ENCODE data around the gene ATAT1.

GRCh38 chr6:30590509-30590908, 36.2 kb upstream of the ATAT1 start:
- TF ChIP-seq, protein P1, sequence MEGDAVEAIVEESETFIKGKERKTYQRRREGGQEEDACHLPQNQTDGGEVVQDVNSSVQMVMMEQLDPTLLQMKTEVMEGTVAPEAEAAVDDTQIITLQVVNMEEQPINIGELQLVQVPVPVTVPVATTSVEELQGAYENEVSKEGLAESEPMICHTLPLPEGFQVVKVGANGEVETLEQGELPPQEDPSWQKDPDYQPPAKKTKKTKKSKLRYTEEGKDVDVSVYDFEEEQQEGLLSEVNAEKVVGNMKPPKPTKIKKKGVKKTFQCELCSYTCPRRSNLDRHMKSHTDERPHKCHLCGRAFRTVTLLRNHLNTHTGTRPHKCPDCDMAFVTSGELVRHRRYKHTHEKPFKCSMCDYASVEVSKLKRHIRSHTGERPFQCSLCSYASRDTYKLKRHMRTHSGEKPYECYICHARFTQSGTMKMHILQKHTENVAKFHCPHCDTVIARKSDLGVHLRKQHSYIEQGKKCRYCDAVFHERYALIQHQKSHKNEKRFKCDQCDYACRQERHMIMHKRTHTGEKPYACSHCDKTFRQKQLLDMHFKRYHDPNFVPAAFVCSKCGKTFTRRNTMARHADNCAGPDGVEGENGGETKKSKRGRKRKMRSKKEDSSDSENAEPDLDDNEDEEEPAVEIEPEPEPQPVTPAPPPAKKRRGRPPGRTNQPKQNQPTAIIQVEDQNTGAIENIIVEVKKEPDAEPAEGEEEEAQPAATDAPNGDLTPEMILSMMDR (IDR thresholded peaks at IDR 0.05) = no peak
- no peak for TF ChIP-seq POLR2AphosphoS5 (IDR thresholded peaks at IDR 0.05)
- TF ChIP-seq POLR2A (IDR thresholded peaks at IDR 0.05) = no peak
- no peak for TF ChIP-seq EP300 (IDR thresholded peaks at IDR 0.05)

Data from suprapubic skin (tissue), 4 donors.